HG03457 (cell line): ENCODE results near the gene TBXAS1.

Experiments
- ATAC-seq: cut with Tn5 transposase; IDR thresholded peaks from one replicate; pipeline ENCODE4 v1.9.1; 2021; ENCODE audit warnings: moderate number of reproducible peaks; ENCODE audit not compliant: unreplicated experiment

TBXAS1 gene

DNA sequence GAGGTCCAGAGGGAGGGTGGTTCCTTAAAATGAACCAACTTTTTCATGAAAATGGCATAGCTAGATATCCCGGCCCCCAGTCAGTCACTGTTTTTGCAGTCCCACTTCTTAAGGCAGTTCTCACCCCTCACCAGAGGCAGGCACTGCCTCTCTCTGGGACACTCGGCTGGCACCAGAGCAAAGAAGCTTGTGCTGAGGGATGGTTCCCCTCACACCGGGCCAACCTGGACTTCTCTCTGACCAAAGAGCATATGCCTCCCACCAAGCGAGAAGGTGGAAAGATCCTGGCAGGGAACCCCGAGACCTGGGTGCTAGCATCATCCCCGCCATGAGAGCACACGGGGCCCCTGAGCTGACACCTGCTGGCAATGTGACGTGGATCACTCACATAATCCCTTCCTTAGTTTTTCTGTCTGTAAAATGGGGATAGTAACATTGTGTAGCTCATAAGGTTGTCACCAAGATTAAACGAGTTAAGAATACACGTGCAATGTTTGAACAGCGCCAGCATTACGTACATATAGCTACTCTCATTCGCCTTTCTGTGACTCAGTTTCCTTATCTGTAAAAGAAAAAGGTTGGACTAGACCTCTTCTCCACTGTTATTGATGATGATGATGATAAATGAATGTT, 145.2 kb downstream of the TBXAS1 start:
- ATAC-seq = no peak

DNA sequence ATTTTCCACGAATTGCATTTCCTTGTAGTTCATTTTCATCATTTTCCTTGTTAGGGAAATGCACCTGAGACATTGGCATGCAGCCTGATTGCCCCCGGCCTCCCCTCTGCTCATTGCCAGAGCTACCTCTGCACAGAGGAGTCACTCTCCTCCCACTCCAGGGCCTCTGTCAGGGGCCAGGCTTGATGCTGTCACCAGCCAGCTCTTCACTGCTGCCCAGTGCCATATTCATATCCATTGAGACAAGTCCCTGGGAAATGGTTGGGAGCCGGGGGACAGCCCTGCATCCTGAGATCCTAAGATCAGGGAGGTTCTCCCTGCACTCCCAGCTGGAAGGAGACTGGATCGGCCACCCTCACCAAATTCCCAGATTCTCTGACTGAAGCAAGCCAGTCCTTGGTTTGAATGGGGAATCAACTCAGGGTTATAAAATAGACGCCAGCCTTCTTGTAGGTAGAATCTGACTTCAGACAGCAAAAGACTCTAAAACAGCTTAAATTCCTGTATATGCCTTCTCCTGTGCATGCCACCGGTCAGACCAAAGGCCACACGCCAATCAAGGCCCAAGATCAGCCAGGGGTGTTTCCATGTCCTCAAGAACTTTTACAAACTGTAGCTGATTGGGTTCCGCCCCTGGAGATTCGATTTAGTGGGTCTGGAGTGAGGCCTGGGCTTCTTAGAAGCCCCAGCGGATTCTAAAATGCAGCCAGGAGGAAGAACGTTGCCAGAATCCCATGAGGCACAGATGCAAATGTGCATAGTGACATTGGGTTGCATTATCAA, 147.2 kb downstream of the TBXAS1 start:
- ATAC-seq = no peak

DNA sequence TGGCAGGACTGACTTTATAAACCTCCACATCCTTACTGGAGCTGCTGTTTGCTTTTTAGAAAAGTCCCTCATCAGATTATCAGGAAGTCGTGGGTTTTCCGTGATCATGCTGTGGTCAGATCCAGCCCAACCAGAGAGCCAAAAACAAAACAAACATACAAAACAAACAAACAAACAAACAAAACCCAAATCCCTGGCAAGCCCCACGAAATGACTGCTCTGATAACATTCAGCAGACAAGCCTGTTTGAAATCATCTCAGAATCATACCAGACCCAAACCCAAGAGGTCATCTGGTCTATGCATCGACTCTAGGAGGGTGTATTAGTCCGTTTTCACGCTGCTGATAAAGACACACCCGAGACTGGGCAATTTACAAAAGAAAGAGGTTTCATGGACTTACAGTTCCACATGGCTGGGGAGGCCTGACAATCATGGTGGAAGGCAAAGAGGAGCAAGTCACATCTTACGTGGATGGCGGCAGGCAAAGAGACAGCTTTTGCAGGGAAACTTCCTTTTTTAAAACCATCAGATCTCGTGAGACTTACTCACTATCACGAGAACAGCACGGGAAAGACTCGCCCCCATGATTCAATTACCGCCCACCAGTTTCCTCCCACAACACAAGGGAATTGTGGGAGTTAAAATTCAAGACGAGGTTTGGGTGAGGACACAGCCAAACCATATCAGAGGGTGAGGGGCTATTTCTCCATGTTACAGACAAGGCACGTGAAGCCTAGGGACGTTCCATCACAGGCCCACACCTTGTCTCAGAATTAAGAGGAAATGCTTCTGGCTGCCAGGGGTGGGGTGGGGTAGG, 148.0 kb downstream of the TBXAS1 start:
- no peak for ATAC-seq

DNA sequence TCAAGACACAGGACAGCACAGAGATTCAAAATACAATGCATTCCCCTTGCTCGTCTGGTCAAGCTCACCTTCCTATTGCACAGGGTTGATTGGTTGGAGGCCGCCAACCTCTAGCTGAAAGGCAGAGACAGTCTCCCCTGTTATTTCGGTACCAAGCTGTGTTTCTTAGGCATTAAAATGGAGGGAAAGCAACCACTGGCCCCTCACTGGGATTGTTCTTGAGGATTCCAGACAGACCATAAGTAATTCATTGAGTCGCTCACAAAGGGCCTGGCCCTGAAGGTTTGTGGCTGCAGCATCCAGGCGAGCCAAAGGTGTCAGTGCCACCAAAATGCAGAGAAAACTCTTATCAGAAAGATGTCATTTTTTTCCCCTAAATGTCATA, 152.4 kb downstream of the TBXAS1 start:
- no peak for ATAC-seq

DNA sequence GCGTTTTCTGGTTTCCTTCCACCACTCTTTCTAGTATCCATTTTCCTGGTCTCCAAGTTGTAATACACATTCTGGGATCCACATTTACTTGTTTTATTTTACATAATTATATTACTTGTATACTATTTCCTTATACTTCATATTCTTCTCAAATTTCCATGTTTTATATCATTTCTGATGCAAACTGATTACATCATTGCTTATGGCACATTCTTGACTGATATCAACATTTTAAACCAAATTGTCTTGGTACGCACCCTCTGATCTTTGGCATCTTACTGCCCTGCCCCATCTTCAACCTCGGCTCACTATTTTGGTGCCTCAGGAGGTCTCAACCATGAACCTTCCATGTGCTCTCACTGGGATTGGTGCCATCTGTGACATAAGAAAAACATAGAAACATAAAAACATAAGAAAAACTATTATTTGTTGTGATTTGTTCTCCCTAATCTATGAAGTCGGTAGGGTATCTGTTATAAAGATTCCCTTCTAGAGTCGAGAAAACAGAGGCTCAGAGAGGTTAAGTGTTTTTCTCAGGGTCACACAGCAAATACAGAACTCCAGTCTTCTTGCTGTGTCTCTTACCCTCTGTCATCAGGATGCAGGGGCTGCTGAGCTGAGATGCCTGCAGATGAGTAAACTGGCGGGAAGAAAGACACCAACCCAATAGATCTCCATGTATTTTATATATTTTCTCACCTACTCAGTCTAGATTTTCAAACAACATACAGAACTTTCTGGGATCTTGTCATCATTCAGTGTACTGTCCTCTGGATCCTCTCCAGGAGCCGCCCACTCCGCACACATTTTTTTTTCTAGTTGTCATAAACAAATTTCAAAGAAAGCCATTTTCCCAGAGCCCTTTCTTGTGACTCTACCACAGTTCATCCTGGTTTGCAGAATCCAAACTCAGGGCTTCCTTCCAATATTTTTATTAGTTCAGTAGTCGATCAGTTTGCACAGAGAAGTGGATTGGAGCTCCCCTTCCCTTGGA, 154.2 kb downstream of the TBXAS1 start:
- ATAC-seq = no peak

DNA sequence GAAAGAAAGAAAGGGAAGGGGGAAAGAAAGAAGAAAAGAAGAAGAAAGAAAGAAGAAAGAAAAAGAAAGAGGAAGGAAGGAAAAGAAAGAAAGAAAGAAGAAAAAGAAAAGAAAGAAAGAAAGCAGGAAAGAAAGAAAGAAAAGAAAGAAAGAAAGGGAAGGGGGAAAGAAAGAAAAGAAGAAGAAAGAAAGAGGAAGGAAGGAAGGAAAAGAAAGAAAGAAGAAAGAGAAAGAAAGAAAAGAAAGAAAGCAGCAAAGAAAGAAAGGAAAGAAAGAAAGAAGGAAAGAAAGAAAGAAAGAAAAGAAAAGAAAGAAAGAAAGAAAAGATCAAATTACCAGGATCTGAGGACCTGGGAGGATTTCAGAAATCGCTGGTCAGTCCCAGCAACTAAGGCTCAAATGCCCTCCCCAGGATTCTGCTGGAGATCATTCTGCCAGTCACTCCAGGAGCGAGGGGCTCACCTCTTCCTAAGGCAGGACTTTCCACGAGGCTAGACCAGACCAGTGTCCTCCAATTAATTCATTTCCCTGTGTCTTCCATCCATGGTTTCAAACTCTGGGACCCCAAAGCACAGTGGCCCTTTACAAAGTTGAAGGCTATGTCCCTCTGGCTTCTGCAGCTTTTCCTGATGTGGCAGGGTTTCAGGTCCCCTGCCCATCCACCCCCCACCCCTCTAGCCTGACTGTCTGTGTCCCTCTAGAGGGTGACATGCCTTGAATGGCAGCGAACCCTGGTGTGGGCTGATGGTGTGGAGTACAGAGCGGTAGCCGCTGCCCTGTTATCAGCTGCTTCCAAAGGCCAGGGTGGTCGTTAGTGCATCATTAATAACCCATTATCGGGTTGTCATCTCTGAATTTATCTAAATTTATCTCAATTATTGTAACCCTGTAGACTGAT, 155.8 kb downstream of the TBXAS1 start:
- ATAC-seq = no peak

DNA sequence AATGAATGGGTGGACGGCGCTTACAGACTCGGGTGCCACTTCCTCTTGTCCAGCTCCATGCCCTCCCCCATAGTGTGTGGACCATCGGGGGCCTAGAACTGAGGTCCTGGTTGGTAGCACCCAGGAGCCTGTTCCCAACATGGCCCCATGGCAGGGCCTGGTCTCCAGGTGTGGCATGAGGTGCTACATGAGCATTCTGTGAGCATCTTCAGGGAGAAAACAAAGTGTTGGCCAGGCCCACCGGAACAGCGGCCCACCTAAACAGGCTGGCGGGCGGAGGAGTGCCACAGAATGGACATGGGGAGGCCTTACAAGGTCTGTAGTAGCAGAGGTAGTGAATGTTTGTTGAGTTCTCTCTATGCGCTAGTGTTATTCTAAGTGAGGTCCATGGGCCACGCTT, 156.7 kb downstream of the TBXAS1 start:
- no peak for ATAC-seq

DNA sequence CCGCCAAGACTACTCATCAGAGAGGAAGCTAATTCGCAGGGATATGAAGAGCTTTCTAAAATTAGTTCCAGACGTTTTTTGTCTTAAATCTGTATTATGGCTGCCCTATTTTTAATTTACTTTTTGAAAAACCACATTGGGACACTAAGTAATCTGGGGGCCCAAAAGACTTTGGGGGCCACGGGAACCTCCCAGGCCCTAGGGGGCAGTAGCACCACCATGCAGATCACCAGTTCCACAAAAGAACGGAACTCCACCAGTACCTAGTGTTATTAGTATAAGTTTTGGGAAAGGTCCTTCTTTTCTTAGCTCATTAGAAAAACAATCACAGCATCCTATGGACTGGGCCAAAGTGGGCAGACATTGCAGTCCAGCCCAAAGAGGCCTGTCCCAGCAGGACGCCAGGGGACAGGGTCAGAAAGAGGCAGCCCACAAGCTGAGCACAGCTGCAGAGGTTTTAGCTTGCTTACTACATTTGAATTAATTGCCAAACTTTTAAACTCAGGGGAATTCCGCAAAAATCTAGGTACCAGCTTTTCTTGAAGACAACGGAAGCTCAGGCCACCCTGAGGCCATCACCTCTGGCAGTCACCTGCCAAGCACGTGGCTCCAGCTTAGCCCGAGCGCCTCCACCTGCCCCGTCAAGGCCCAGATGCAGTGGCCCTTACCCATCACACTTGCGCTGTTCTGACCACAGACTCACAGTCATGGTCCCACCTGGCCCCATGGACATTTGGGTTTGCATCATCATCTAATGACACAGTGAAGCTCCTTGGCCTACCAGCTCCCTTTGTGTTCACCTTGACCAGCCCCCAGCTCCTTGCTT, 158.8 kb downstream of the TBXAS1 start:
- ATAC-seq = no peak

DNA sequence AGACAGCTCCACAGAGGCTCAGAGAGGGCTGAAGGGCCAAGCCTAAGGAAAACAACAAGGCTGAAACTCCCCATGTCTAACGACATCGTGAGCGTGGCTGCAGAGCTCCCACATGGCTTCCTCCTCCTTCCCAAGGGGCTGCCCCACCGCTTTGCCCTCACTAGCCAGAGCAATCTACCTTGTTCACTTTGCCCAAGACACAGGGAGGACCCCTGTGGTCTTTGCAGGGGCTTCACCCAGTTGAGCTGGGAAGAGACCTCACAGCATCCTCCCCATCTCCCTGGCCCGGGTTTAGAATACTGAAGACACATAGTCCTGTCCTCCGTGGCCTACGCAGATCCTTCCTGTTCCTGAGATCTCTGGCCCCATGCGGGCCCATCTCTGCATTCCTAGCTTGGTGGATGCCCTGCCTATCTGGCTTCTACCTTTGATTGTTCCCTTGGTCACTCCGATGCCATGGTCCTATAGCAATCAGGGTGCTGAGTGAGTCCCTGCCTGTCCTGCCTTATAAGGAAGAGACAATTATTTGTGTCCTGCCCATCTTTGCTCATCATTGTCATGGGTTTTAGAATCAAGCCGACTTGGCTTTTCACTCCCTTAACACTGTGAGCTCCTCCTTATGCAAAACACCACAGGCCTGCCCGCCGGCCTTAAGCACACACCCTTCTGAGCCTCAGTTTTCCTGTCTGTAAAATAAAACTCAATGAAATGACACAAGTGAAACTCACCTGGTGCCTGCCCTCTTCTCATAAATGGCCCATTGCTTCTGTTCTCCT, 160.5 kb downstream of the TBXAS1 start:
- no peak for ATAC-seq

DNA sequence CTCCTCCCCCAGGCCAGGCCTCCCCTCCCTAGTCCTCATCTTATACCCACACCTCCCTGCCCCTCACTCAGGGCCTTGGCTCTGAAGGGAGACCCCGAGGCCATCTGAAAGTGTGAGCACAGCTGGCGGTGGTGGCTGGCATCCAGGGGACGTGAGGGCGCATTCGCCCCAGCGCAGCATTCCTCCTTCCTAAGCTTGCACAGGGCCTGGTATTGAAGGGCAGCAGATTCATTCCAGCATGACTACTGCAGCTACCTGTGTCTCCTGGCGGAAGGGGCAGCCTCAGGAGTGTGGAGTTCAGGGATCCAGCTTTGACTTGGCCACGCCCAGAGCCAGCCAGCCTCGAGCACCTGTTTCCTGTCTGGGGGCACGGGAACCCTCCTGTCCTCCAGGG, 161.1 kb downstream of the TBXAS1 start:
- ATAC-seq = no peak

DNA sequence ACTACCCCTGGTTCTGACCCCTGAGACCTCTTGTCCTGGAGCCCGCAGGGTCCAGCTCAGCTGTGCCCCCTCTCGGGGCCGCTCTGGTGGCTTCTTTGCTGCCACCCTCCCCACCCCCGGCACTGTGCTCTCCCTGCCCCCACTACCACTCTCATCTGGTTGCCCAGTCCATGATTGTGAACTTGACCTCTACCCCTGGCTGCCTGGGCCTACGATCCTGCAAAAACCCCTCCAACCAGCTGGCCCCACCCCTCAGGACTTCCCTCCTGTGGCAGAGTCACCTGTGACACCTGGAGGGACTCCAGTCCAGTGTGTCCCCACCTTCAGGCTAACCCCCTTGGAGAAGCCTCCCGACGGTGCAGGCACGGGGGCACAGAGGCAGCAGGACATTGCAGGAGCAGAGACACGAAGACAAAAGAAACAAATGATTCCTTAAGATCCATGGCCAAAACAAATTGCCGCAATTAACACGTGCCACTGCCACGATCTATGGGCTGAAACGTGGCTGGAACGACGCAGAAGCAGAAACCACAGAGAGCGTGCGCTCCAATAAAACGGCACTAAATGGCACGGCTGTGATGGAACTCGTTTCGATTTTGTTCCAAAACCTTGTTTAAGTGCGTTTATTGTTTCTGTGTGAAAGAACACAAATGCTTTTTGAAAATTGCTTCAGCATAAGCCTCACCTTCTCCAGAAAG, 161.7 kb downstream of the TBXAS1 start:
- no peak for ATAC-seq

DNA sequence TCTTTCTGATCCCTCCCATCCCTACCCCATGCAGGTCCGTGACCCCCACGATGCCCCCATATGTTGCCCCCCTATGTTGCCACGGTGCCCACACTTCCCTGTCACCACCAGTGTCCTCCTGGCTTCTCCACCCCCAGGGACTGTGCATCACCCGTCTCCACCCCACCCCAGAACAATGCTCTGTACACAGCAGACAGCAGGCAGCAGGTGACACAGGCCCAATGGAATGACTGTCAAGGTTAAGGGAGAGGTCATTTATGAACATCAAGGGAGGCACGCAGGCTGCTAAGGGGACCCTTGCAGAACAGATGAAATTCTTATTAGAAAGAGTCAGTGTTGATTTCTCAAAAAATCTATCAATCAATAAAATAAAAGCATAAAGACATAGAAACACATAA, 162.2 kb downstream of the TBXAS1 start:
- no peak for ATAC-seq

DNA sequence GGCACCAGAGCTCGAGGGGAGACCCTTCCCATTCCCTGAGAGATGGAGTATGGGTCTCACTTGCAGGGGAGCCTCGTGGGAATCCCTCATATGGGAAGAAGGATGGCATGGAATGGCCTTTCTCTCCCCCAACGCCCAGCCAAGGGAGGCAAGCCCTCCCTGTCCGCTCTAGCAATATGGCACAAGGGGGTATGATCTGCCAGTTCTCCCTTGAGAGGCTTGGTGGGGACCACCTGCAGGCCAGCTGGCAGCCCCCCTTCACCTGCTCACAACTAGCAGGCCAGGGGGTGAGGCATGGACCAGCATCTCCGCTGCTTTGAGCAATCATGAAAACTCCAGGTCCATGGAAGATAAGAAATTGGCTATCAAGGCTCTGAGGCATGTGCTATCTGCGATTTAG, 162.8 kb downstream of the TBXAS1 start:
- no peak for ATAC-seq

DNA sequence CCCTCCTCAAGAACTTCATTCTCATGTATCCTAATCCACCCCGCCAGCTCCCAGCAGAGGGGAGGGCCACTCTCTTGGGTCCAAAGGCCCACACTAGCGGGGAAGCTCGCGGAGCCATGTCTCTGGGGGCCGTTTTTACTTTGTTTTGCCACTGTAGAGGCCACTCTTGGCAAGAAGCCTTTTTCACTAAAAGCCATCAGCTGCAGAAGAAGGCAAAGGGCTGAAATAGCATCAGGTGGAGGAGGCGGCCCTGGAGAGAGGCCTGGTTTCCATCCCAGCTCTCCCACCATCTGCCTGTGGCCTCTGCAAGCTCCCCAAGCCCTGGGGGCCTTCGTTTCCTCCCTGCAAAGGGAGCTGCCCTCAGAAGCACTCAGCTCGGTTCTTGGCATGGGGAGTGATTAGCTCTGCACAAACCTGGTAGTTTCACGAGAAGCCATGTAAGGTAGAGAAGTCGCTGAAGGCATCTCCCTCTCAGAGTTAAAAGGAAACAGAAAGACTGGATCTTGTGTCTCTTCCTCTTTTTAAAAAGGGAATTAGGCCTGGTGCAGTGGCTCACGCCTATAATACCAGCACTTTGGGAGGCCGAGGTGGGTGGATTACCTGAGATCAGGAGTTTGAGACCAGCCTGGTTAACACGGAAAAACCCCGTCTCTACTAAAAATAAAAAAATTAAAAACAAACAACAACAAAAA, 163.4 kb downstream of the TBXAS1 start:
- ATAC-seq = no peak

DNA sequence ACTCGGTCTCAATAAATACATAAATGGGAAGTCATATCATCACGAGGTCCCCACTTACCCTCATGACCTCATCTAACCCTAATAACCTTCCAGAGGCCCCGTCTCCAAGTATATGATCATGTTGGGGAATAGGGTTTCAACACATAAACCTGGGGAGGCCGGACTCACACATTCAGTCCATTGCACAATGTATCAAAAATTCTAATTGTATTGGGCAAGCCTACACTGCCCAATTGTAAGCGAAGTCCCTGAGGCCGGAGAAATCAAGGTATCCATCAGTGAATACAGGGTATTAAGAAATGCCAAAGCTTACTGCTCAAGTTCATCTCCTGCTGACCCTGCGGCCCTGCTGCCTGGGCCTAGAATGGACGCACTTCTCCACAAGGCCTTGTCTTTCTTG, 164.1 kb downstream of the TBXAS1 start:
- no peak for ATAC-seq

DNA sequence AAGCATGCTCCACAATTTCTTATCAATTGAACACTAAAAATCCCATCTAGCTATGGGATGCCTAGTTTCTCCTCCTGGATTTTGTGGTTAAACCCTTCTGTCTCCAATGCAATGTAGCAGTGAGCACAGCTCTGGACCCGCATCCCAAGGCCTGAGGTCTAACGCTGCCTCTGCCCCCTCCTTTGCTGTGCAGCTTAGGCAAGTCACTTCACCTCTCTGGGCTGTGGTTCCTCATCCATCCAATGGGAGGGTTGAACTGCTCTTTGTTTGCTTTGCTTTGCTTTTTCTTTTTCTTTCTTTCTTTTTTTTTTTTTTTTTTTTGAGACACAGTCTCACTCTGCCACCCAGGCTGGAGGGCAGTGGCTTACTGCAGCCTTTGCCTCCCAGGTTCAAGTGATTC, 164.5 kb downstream of the TBXAS1 start:
- ATAC-seq = no peak

DNA sequence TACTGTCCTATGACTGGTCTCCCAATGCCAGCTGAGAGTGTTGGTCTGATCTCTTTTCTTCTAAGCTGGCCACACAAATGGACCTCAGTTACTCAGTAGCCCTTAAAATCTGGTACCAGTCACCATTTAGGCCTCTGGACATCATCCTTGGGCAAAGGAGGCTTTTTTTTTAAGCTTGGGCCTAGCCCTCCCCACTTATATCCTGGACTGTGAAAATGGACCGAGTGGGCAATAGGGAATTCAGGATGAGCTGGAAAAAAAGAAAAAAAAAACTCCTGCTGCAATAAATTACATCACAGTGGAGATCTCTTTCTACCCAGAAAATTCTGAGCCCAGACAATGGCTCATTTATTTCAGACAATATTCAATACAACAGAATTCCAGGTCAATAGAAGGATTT, 165.3 kb downstream of the TBXAS1 start:
- ATAC-seq = no peak
